K562 (cell line): ENCODE measurements around the gene TSC1. TPM values are rescaled to one million over a fixed set of nuclear protein-coding genes. Genes with fewer than 3 reads are reported as not detected.

Experiments used
- ATF7 ChIP-seq: fragments of 450-650 bp; IDR thresholded peaks from 2 replicates; pipeline ENCODE4 v1.7.1; 2014; ENCODE audit warnings: mild to moderate bottlenecking, moderate library complexity
- BDP1 ChIP-seq: IDR thresholded peaks from 3 replicates; pipeline ENCODE4 v1.6.1; 2011; ENCODE audit not compliant: insufficient read length, insufficient read depth
- HDAC2 ChIP-seq: fragments of 450-650 bp; IDR thresholded peaks from 2 replicates; pipeline ENCODE4 v1.6.1; 2016; ENCODE audit warnings: mild to moderate bottlenecking
- MYBL2 ChIP-seq, 2 experiments: fragments of 450-650 bp in 1 of 2; sonication (generic) in 1 of 2; formaldehyde crosslinking in 1 of 2; IDR thresholded peaks; 2 replicates each; pipeline versions ENCODE4 v1.6.1 to v1.8.1; 2017 to 2022; ENCODE audit warnings: borderline replicate concordance in 1 of 2, inconsistent platforms in 1 of 2, low read depth in 1 of 2, mild to moderate bottlenecking in 1 of 2, missing genetic modification reagents in 1 of 2, moderate library complexity in 1 of 2
- SUPT5H ChIP-seq: fragments of 450-650 bp; IDR thresholded peaks from 2 replicates; pipeline ENCODE4 v1.6.1; 2016
- THAP7 ChIP-seq: fragments of 250-450 bp; sonication (Bioruptor Pico); IDR thresholded peaks from 2 replicates; pipeline ENCODE4 v1.5.0; 2021
- ZC3H8 ChIP-seq: fragments of 450-650 bp; IDR thresholded peaks from 2 replicates; pipeline ENCODE4 v1.6.1; 2017
- ZFX ChIP-seq: sonication (generic); formaldehyde crosslinking; IDR thresholded peaks from 2 replicates; pipeline ENCODE4 v1.8.0; 2022; ENCODE audit warnings: mild to moderate bottlenecking, missing genetic modification reagents, moderate library complexity
- ZNF717 ChIP-seq: fragments of 250-450 bp; sonication (Bioruptor Pico); IDR thresholded peaks from 2 replicates; pipeline ENCODE4 v1.5.0; 2021
- polyA plus RNA-seq, 8 experiments: library from polyadenylated mRNA; depleted of rRNA in 4 of 8; stranded (reverse) in 5 of 8; unstranded in 3 of 8; fragments of >200 nt; fragmentation: Nextera tagmentation in 2 of 8; fragmentation: Illumina TruSeq in 1 of 8; extraction: Ambion mirVana in 2 of 8; extraction: Trizol in 1 of 8; gene quantifications; 2 replicates each; pipeline versions ENCODE4 v1.2.1 to v1.2.3, GENCODE V29; 2011 to 2014; ENCODE audit warnings: inconsistent platforms in 1 of 8, missing spikeins in 1 of 8
- total RNA-seq, 7 experiments: library from RNA; depleted of rRNA in 6 of 7; stranded (reverse); fragments of >200 nt in 6 of 7; fragmentation: Illumina TruSeq in 2 of 7; extraction: Trizol in 2 of 7; gene quantifications; 2 replicates each; pipeline versions ENCODE4 v1.2.1 to v1.2.3, GENCODE V29; 2011 to 2021; ENCODE audit warnings: low replicate concordance in 1 of 7
- TF ChIP-seq, protein P1 (sequence below): fragments of 450-650 bp; IDR thresholded peaks from 2 replicates; pipeline ENCODE4 v1.6.1; 2016; ENCODE audit warnings: mild to moderate bottlenecking, moderate library complexity
- TF ChIP-seq, protein P2 (sequence below), 3 experiments: fragments of 200-800 bp in 1 of 3; fragments of 250-450 bp in 1 of 3; fragments of 450-650 bp in 1 of 3; sonication (Bioruptor Pico) in 1 of 3; sonication (Bioruptor generic) in 1 of 3; formaldehyde crosslinking in 1 of 3; IDR thresholded peaks; 2 replicates each; pipeline versions ENCODE4 v1.6.1 to v1.8.0; 2016 to 2022; ENCODE audit warnings: mild to moderate bottlenecking in 2 of 3, missing genetic modification characterization in 2 of 3, missing compliant biosample characterization in 1 of 3, moderate library complexity in 1 of 3

The TSC1 gene
- total and polyA plus RNA-seq, 9 of the 15 experiments (the other 6 are each of a cell fraction or from before 2014, with no cell fraction given) = 6.9 to 37.6 (median 18.6) TPM

DNA sequence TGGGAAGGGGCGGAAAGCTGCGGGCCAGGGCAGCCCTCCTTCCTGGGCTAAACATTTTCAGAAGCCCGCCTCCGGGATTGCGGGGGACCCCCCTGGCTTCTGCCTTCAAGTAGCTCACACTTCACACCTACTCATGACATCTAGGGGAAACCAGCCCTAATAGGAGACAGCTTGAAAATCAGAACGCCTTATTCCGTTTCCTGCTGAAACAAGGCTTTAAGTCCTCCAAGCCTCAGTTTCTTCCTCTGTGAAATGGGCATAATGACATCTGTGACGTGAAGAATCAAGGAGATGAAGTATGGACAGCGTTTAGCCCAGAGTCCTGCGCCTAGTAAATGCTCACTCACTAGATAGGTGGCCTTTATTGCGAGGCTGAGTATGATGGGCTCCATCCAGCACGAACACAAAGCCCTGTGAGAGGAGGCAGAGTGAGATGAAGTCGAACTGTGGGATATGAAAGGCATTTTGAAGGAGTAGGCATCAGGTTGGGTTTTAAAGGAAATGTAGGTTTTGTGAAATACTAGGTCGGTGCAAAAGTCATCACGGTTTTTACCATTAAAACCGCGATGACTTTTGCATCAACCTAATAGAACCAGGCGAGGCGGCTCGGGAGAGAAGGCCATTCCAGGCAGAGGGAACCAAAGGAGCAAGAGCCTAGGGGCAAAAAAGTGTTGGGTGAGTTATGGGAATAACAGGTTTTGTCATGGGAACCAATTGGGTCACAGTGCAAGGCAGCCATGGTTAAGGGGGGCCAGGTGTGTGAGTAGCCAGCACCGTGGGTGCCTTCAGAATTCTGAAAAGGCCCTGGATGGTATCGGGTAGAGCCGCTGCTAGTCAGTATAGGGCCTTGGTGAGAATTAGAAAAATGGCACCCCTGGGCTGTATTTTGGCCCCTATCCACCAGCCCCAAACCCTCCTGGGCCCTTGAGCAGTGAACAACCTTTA is 1.0 kb upstream of the TSC1 start (continued):
- TF ChIP-seq BDP1 = no peak
- TF ChIP-seq HDAC2 = peak; percentile 99
- TF ChIP-seq MYBL2 (IDR thresholded peaks at IDR 0.05; ENCODE audit: low read depth) = no peak
- no peak for TF ChIP-seq MYBL2 (CRISPR knock-in tag; IDR thresholded peaks at IDR 0.05; ENCODE audit: borderline replicate concordance)
- TF ChIP-seq ZNF717 = no peak
- TF ChIP-seq, protein P1, sequence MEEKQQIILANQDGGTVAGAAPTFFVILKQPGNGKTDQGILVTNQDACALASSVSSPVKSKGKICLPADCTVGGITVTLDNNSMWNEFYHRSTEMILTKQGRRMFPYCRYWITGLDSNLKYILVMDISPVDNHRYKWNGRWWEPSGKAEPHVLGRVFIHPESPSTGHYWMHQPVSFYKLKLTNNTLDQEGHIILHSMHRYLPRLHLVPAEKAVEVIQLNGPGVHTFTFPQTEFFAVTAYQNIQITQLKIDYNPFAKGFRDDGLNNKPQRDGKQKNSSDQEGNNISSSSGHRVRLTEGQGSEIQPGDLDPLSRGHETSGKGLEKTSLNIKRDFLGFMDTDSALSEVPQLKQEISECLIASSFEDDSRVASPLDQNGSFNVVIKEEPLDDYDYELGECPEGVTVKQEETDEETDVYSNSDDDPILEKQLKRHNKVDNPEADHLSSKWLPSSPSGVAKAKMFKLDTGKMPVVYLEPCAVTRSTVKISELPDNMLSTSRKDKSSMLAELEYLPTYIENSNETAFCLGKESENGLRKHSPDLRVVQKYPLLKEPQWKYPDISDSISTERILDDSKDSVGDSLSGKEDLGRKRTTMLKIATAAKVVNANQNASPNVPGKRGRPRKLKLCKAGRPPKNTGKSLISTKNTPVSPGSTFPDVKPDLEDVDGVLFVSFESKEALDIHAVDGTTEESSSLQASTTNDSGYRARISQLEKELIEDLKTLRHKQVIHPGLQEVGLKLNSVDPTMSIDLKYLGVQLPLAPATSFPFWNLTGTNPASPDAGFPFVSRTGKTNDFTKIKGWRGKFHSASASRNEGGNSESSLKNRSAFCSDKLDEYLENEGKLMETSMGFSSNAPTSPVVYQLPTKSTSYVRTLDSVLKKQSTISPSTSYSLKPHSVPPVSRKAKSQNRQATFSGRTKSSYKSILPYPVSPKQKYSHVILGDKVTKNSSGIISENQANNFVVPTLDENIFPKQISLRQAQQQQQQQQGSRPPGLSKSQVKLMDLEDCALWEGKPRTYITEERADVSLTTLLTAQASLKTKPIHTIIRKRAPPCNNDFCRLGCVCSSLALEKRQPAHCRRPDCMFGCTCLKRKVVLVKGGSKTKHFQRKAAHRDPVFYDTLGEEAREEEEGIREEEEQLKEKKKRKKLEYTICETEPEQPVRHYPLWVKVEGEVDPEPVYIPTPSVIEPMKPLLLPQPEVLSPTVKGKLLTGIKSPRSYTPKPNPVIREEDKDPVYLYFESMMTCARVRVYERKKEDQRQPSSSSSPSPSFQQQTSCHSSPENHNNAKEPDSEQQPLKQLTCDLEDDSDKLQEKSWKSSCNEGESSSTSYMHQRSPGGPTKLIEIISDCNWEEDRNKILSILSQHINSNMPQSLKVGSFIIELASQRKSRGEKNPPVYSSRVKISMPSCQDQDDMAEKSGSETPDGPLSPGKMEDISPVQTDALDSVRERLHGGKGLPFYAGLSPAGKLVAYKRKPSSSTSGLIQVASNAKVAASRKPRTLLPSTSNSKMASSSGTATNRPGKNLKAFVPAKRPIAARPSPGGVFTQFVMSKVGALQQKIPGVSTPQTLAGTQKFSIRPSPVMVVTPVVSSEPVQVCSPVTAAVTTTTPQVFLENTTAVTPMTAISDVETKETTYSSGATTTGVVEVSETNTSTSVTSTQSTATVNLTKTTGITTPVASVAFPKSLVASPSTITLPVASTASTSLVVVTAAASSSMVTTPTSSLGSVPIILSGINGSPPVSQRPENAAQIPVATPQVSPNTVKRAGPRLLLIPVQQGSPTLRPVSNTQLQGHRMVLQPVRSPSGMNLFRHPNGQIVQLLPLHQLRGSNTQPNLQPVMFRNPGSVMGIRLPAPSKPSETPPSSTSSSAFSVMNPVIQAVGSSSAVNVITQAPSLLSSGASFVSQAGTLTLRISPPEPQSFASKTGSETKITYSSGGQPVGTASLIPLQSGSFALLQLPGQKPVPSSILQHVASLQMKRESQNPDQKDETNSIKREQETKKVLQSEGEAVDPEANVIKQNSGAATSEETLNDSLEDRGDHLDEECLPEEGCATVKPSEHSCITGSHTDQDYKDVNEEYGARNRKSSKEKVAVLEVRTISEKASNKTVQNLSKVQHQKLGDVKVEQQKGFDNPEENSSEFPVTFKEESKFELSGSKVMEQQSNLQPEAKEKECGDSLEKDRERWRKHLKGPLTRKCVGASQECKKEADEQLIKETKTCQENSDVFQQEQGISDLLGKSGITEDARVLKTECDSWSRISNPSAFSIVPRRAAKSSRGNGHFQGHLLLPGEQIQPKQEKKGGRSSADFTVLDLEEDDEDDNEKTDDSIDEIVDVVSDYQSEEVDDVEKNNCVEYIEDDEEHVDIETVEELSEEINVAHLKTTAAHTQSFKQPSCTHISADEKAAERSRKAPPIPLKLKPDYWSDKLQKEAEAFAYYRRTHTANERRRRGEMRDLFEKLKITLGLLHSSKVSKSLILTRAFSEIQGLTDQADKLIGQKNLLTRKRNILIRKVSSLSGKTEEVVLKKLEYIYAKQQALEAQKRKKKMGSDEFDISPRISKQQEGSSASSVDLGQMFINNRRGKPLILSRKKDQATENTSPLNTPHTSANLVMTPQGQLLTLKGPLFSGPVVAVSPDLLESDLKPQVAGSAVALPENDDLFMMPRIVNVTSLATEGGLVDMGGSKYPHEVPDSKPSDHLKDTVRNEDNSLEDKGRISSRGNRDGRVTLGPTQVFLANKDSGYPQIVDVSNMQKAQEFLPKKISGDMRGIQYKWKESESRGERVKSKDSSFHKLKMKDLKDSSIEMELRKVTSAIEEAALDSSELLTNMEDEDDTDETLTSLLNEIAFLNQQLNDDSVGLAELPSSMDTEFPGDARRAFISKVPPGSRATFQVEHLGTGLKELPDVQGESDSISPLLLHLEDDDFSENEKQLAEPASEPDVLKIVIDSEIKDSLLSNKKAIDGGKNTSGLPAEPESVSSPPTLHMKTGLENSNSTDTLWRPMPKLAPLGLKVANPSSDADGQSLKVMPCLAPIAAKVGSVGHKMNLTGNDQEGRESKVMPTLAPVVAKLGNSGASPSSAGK = 0 out of 2 replicates have a peak, but pooled peaks have one; percentile 0
- no peak for TF ChIP-seq ZC3H8
- TF ChIP-seq, protein P2, sequence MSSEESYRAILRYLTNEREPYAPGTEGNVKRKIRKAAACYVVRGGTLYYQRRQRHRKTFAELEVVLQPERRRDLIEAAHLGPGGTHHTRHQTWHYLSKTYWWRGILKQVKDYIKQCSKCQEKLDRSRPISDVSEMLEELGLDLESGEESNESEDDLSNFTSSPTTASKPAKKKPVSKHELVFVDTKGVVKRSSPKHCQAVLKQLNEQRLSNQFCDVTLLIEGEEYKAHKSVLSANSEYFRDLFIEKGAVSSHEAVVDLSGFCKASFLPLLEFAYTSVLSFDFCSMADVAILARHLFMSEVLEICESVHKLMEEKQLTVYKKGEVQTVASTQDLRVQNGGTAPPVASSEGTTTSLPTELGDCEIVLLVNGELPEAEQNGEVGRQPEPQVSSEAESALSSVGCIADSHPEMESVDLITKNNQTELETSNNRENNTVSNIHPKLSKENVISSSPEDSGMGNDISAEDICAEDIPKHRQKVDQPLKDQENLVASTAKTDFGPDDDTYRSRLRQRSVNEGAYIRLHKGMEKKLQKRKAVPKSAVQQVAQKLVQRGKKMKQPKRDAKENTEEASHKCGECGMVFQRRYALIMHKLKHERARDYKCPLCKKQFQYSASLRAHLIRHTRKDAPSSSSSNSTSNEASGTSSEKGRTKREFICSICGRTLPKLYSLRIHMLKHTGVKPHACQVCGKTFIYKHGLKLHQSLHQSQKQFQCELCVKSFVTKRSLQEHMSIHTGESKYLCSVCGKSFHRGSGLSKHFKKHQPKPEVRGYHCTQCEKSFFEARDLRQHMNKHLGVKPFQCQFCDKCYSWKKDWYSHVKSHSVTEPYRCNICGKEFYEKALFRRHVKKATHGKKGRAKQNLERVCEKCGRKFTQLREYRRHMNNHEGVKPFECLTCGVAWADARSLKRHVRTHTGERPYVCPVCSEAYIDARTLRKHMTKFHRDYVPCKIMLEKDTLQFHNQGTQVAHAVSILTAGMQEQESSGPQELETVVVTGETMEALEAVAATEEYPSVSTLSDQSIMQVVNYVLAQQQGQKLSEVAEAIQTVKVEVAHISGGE (CRISPR knock-in tag; IDR thresholded peaks at IDR 0.05) = no peak
- no peak for TF ChIP-seq ZFX
- TF ChIP-seq THAP7 (CRISPR knock-in tag) = no peak
- TF ChIP-seq ATF7 = no peak
- no peak for TF ChIP-seq SUPT5H
